ENCODE data around the gene ELP5.
A peak's percentile ranks its signal among the peaks of the same experiment; 100 is the strongest.

Gene ELP5

DNA sequence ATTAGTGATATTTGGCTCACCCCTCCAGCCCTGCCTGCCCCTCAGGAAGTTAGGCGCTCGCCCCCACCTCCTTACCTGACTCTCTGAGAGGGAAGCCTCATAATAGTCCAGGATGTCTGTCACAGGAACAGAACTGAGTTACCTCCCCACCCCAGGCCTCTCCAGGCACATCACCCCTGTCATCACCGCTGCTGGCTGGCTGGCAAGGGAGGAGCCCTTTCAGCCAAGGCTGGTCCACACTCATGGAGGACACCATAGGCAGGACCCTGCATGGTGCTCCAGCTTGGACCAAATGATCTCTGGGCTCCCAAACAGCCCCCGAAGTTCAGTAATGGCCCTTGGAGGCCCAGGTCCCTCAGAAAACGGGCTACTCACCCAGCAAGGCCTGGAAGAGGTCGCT is 33.8 kb upstream of the ELP5 start:
- Histone ChIP-seq H3K4me1 (ENCODE audit: low read length) (peaks cover 44% of the 10 kb centered on the region), H3K9me3 (ENCODE audit: insufficient read depth, low read length) (no peaks in the 10 kb centered on the region), H3K27ac (ENCODE audit: low read length) (peak overlapping the region; percentile 40), H4K20me1 (ENCODE audit: insufficient read depth, low read length) (no peaks in the 10 kb centered on the region), H2AFZ (ENCODE audit: low read depth, low read length) (no peak overlapping the region), H3K4me3 (ENCODE audit: low read length) (peak overlapping the region; percentile 48), H3K36me3 (replicated peaks; ENCODE audit: low read depth, low read length) (no peaks in the 10 kb centered on the region), H3K9ac (ENCODE audit: low read length) (peak overlapping the region; percentile 19; the same call in 1 of the 2 replicates), H3K79me2 (ENCODE audit: low read length) (0 out of 2 replicates have a peak, but pooled peaks cover 4% of the 10 kb centered on the region), H3K4me2 (ENCODE audit: low read length) (peak overlapping the region; percentile 39), H3K27me3 (ENCODE audit: low read depth, low read length) (no peaks in the 10 kb centered on the region)
- TF ChIP-seq EZH2phosphoT487 (IDR thresholded peaks at IDR 0.05; ENCODE audit: low read depth) (no peak), CTCF (IDR thresholded peaks at IDR 0.05; ENCODE audit: low read depth, low read length) (no peak)

GRCh38 chr17:7218758-7219157 is 33.3 kb upstream of the ELP5 start:
- Histone ChIP-seq H3K4me2 (ENCODE audit: low read length) (peak overlapping the region; percentile 98; the same call in 1 of the 2 replicates), H3K27ac (ENCODE audit: low read length) (no peak overlapping the region), H3K79me2 (ENCODE audit: low read length) (0 out of 2 replicates have a peak, but pooled peaks cover 4% of the 10 kb centered on the region), H2AFZ (ENCODE audit: low read depth, low read length) (no peak overlapping the region; the same call in 1 of the 2 replicates), H4K20me1 (ENCODE audit: insufficient read depth, low read length) (no peaks in the 10 kb centered on the region), H3K9me3 (ENCODE audit: insufficient read depth, low read length) (no peaks in the 10 kb centered on the region), H3K4me1 (ENCODE audit: low read length) (peaks cover 41% of the 10 kb centered on the region), H3K36me3 (replicated peaks; ENCODE audit: low read depth, low read length) (peaks cover 4% of the 10 kb centered on the region), H3K4me3 (ENCODE audit: low read length) (no peak overlapping the region), H3K27me3 (ENCODE audit: low read depth, low read length) (no peaks in the 10 kb centered on the region), H3K9ac (ENCODE audit: low read length) (no peak overlapping the region)
- TF ChIP-seq EZH2phosphoT487 (IDR thresholded peaks at IDR 0.05; ENCODE audit: low read depth) (no peak), CTCF (IDR thresholded peaks at IDR 0.05; ENCODE audit: low read depth, low read length) (no peak)

DNA sequence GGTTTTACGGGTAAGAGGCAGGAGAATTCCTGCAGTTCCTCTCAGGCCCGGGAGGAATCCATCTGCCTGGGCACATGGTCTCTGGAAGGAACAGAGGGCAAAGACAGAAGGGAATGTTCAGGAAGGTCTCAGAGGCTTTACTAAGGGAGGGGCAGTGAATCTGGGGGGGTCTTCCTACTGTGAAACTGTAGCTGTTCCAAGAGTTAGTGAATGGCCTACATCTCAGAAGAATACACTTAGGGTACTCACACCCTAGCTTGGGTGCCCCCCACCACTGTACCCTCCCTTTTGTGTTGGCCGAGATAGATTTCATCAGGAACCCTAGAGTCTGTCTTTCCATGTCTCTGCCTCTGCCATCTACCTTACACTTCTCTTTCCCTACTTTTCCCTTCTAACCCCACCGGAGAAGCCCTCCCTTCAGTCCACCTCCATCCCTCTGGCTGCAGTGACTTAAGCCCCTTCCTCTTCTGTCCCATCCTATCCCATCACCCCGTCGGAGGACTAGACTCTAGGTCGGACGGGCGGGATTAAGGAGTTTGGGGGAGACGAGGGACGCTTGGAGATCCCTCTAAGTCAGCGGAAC is 32.7 kb upstream of the ELP5 start:
- Histone ChIP-seq H2AFZ (ENCODE audit: low read depth, low read length) (peak overlapping the region; percentile 71; the same call in 1 of the 2 replicates), H4K20me1 (ENCODE audit: insufficient read depth, low read length) (no peaks in the 10 kb centered on the region), H3K9me3 (ENCODE audit: insufficient read depth, low read length) (no peaks in the 10 kb centered on the region), H3K79me2 (ENCODE audit: low read length) (0 out of 2 replicates have a peak, but pooled peaks cover 4% of the 10 kb centered on the region), H3K36me3 (replicated peaks; ENCODE audit: low read depth, low read length) (peaks cover 7% of the 10 kb centered on the region), H3K4me1 (ENCODE audit: low read length) (peaks cover 38% of the 10 kb centered on the region), H3K27ac (ENCODE audit: low read length) (no peak overlapping the region), H3K27me3 (ENCODE audit: low read depth, low read length) (no peaks in the 10 kb centered on the region), H3K9ac (ENCODE audit: low read length) (peak overlapping the region; percentile 91), H3K4me3 (ENCODE audit: low read length) (peak overlapping the region; percentile 97), H3K4me2 (ENCODE audit: low read length) (peak overlapping the region; percentile 98)
- TF ChIP-seq CTCF (IDR thresholded peaks at IDR 0.05; ENCODE audit: low read depth, low read length): no peak
- no peak for TF ChIP-seq EZH2phosphoT487 (IDR thresholded peaks at IDR 0.05; ENCODE audit: low read depth)

- Histone ChIP-seq H3K79me2 (ENCODE audit: low read length) (0 out of 2 replicates have a peak, but pooled peaks cover 4% of the 10 kb centered on the region), H3K4me1 (ENCODE audit: low read length) (peaks cover 38% of the 10 kb centered on the region), H3K27me3 (ENCODE audit: low read depth, low read length) (no peaks in the 10 kb centered on the region), H3K4me3 (ENCODE audit: low read length) (peak within 1 kb of the TSS; percentile 97), H3K9me3 (ENCODE audit: insufficient read depth, low read length) (no peaks in the 10 kb centered on the region), H2AFZ (ENCODE audit: low read depth, low read length) (peak within 1 kb of the TSS; percentile 71; the same call in 1 of the 2 replicates), H3K4me2 (ENCODE audit: low read length) (peak within 1 kb of the TSS; percentile 98), H4K20me1 (ENCODE audit: insufficient read depth, low read length) (no peaks in the 10 kb centered on the region), H3K36me3 (replicated peaks; ENCODE audit: low read depth, low read length) (peaks cover 7% of the 10 kb centered on the region), H3K27ac (ENCODE audit: low read length) (peak within 1 kb of the TSS; percentile 56), H3K9ac (ENCODE audit: low read length) (peak within 1 kb of the TSS; percentile 91)
- TF ChIP-seq CTCF (IDR thresholded peaks at IDR 0.05; ENCODE audit: low read depth, low read length) (no peak), EZH2phosphoT487 (IDR thresholded peaks at IDR 0.05; ENCODE audit: low read depth) (no peak)
Observed at GRCh38 chr17:7219812-7220592, 32.0 kb upstream of the ELP5 start, which contains the start of the genes ACADVL and DLG4. Gene ACADVL, plus strand, starts transcription at chr17:7219938. Its CDS starts 47 bp downstream, at chr17:7219985. Gene DLG4, minus strand, starts transcription at chr17:7219836.
